HAP-1 (cell line): ENCODE results near the gene RGMB.
"Not testable (repeated sequence)": the region's sequence is repeated elsewhere in the genome, so short reads cannot be mapped to it uniquely, and the experiment has no call there.

Experiments used
- DNase-seq, 2 experiments: peaks; one replicate each; pipeline ENCODE4 v3.0.0-alpha.2; 2016 to 2020; ENCODE audit warnings: low spot score in 2 of 2
- H3K27me3 ChIP-seq: fragments of 250-450 bp; sonication (Bioruptor Pico); 2 replicates; pipeline ENCODE4 v1.5.1; 2020; ENCODE audit warnings: low read depth, mild to moderate bottlenecking, moderate library complexity
- H3K36me3 ChIP-seq: fragments of 250-450 bp; sonication (Bioruptor Pico); replicated peaks from 2 replicates; pipeline ENCODE4 v1.5.1; 2020; ENCODE audit warnings: mild to moderate bottlenecking
- H3K4me1 ChIP-seq: fragments of 250-450 bp; sonication (Bioruptor Pico); 2 replicates; pipeline ENCODE4 v1.5.1; 2020; ENCODE audit warnings: mild to moderate bottlenecking
- H3K4me3 ChIP-seq: fragments of 250-450 bp; sonication (Bioruptor Pico); 2 replicates; pipeline ENCODE4 v1.5.1; 2020; ENCODE audit warnings: mild to moderate bottlenecking, moderate library complexity
- H3K9me3 ChIP-seq: fragments of 250-450 bp; sonication (Bioruptor Pico); 2 replicates; pipeline ENCODE4 v1.5.1; 2020; ENCODE audit warnings: mild to moderate bottlenecking, moderate library complexity
- in situ Hi-C: fragments of 300-500 bp; cut with MboI; formaldehyde crosslinking; loops from 3 replicates; pipeline ENCODE4 v1.14.3; 2020; ENCODE audit warnings: low sequenced_read_pairs, inconsistent platforms, mixed read lengths

RGMB gene, protein sequence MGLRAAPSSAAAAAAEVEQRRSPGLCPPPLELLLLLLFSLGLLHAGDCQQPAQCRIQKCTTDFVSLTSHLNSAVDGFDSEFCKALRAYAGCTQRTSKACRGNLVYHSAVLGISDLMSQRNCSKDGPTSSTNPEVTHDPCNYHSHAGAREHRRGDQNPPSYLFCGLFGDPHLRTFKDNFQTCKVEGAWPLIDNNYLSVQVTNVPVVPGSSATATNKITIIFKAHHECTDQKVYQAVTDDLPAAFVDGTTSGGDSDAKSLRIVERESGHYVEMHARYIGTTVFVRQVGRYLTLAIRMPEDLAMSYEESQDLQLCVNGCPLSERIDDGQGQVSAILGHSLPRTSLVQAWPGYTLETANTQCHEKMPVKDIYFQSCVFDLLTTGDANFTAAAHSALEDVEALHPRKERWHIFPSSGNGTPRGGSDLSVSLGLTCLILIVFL

DNA sequence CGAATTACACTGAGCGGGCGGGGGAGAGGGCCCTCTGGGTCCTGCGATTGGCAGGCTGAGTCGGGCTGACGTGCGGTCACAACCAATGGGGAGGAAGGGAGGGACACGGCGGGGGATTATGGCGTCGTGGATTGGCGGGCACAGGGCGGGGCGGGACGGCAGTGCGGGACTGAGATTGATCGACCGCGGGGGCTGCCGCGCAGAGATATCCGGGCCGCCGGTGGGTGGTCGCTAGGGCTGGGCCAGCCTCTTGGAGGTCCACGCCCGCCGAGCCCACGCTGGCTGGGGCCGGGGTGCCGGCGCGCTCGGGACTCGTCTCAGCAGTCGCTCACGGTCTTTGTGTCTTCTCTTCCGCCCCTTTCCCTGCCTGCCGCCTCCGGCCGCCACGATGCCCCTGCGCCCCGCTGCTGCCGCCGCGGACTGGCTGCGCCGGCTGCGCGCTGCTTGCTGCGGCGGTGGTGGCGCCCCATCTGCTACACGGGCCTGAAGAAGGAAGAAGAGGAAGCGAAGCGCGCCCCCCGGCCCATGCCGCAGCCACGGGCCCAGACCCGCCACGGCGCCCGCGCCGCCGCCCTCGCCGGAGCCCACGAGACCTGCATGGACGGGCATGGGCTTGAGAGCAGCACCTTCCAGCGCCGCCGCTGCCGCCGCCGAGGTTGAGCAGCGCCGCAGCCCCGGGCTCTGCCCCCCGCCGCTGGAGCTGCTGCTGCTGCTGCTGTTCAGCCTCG is at the start of gene RGMB:
Gene RGMB (plus strand): TSS at position 200 of the 728 bp plus-strand sequence. CDS start 408 bp downstream, at position 608.
- peak; percentile 97 to 99 for DNase-seq
- Histone ChIP-seq H3K27me3 (no peaks in the 10 kb centered on the region), H3K4me1 (peaks cover 20% of the 10 kb centered on the region), H3K9me3 (no peaks in the 10 kb centered on the region), H3K4me3 (peak within 1 kb of the TSS; percentile 71), H3K36me3 (peaks cover 7% of the 10 kb centered on the region; the same call in 1 of the 2 replicates)
- in situ Hi-C loops, result loop anchor here (25.0 kb wide), 1 partner anchor 411 kb away; no protein-coding TSS in a partner anchor

DNA sequence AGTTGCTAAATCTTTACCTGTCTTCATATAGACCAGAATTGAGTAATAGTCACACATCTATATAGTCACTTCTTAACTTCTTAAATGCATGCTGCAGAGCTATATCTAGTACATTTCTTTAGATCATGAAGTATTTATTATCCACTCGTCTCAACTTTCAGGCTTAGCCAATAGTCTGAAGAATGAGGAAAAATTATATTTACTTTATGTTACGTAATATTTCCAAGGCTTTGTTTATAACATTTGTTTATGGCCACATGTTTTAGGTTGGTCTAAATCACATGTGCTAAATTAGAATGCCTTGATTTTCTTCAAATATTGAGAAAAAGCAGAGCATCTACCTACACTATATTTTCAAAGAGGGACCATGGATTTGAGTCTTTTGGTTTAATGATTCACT is 47.2 kb upstream of the RGMB start:
- Histone ChIP-seq H3K4me1 (no peaks in the 10 kb centered on the region), H3K4me3 (no peak overlapping the region), H3K9me3 (no peaks in the 10 kb centered on the region), H3K36me3 (no peaks in the 10 kb centered on the region), H3K27me3 (no peaks in the 10 kb centered on the region)
- in situ Hi-C loops, result no loop called here
- no peak for DNase-seq

DNA sequence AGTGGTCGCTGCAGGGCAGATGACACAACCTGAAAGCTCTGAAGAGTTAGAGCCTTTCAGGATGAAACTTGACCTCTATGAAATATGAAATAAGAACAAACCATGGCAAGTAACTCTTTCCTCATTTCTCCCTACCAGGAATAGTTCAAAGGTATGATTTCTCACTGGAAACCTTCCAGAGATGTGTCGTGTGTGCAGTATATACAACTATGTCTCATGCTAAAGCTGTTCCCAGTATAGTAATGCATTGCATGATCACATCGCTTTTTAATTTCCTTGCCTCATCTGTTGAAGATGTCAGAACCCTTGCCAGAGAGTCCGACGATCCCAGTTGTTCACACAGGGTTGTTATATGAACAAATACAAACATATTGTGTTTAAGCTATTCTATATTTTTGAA is 45.8 kb upstream of the RGMB start:
- no peaks in the 10 kb centered on the region for H3K9me3 ChIP-seq
- H3K36me3 ChIP-seq, result no peaks in the 10 kb centered on the region
- no peak for DNase-seq
- in situ Hi-C loops, result no loop called here
- H3K27me3 ChIP-seq, result no peaks in the 10 kb centered on the region; the same call in 1 of the 2 replicates
- H3K4me1 ChIP-seq, result no peaks in the 10 kb centered on the region
- H3K4me3 ChIP-seq, result no peak overlapping the region

DNA sequence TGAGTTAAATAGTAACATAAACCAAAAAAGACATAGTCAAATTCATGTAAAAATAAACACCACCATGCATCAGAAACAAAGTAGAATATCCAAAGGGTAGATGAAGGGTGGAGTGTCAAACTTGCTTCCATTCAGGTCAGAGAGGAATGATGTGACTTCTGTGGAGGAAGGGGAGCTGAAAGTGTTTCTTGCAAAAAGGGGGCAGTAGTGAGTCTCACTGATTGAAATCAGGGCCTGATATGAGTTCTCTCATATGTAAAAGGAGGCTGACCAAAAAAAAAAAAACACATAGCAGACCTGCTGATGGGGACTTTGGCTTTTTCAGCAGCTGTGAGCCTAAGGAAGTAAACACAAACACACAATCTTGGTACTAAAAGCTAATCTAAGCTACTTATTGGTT is 38.8 kb upstream of the RGMB start:
- no peak for DNase-seq
- in situ Hi-C loops, result no loop called here

DNA sequence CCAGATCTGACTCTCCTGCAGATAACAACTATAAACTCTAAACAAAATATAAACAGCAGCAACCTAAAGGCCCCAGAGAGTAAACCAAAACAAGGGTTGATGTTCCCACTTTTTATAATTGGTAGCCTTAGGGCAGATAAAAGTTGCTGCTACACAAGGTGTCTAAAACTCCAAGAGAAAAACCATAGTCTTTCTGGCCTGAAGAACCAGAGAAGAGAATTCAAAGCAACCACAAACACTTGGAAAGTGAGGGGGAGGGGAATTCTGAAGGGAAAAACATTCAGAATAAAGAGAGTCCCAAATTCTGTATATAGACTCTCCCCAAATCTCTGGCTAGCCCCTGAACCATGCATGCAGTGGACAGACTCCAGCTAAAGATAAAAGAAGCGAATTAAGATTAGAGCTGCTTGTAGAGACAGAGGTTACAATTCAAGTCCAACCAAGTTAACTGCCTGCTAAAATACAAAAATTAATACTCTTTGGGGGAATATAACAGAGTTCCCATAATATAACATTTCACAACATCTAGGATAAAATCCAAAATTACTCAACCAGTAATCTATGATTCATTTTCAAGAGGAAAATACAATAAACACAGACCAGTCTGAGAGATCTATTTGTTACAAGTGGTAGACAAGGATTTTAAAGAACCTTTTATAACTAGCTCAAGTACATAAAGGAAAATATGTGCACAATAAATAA is 37.5 kb upstream of the RGMB start:
- DNase-seq, result no peak
- H3K4me3 ChIP-seq, result no peak overlapping the region
- no peaks in the 10 kb centered on the region for H3K4me1 ChIP-seq
- in situ Hi-C loops, result no loop called here
- no peaks in the 10 kb centered on the region for H3K9me3 ChIP-seq
- H3K27me3 ChIP-seq, result no peaks in the 10 kb centered on the region; the same call in 1 of the 2 replicates
- no peaks in the 10 kb centered on the region for H3K36me3 ChIP-seq

More for the DNA sequence above, 38.8 kb upstream of the RGMB start:
- H3K4me1 ChIP-seq, result no peaks in the 10 kb centered on the region
- H3K36me3 ChIP-seq, result no peaks in the 10 kb centered on the region
- H3K27me3 ChIP-seq, result no peaks in the 10 kb centered on the region; the same call in 1 of the 2 replicates
- H3K9me3 ChIP-seq, result no peaks in the 10 kb centered on the region
- H3K4me3 ChIP-seq, result no peak overlapping the region

DNA sequence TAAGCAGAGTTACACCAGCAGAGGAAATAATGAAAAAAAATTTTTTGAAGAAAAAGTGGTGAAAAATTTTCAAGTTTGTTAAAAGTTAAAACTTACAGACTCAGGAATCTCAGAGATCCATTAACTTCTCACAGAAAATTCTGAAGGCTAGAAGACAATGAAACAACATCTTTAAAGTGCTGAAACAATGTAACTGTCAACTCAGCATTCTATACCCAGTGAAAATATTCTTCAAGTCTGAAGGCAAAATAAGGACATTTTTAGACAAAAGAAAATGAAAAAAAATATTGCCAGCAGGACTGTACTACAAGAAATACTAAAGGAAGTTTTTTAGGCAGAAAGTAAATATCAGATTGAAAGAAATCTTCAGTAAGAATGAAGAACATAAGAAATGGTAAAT is 36.7 kb upstream of the RGMB start:
- Histone ChIP-seq H3K36me3 (no peaks in the 10 kb centered on the region), H3K27me3 (no peaks in the 10 kb centered on the region; the same call in 1 of the 2 replicates), H3K4me1 (no peaks in the 10 kb centered on the region), H3K4me3 (no peak overlapping the region), H3K9me3 (no peaks in the 10 kb centered on the region)
- DNase-seq, result no peak
- in situ Hi-C loops, result no loop called here

DNA sequence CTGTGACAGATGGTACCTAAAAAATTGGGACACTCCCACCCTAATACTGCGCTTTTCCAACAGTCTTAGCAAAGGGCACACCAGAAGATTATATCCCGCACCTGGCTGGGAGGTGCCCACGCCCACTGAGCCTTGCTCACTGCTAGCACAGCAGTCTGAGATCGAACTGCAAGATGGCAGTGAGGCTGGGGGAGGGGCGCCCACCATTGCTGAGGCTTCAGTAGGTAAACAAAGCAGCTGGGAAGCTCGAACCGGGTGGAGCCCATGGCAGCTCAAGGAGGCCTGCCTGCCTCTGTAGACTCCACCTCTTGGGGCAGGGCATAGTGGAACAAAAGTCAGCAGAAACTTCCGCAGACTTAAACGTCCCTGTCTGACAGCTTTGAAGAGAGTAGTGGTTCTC is 36.0 kb upstream of the RGMB start:
- H3K4me3 ChIP-seq, H3K36me3 ChIP-seq, in situ Hi-C loops, H3K27me3 ChIP-seq, DNase-seq, H3K4me1 ChIP-seq, H3K9me3 ChIP-seq: not testable (repeated sequence)

DNA sequence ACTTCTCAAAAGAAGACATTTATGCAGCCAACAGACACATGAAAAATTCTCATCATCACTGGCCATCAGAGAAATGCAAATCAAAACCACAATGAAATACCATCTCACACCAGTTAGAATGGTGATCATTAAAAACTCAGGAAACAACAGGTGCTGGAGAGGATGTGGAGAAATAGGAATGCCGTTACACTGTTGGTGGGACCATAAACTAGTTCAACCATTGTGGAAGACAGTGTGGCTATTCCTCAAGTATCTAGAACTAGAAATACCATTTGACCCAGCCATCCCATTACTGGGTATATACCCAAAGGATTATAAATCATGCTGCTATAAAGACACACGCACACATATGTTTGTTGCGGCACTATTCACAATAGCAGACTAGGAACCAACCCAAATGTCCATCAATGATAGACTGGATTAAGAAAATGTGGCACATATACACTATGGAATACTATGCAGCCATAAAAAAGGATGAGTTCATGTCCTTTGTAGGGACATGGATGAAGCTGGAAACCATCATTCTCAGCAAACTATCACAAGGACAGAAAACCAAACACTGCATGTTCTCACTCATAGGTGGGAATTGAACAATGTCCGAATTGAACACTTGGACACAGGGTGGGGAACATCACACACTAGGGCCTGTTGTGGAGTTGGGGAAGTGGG is 34.8 kb upstream of the RGMB start:
- H3K36me3 ChIP-seq, DNase-seq, H3K9me3 ChIP-seq, H3K4me1 ChIP-seq, H3K27me3 ChIP-seq, in situ Hi-C loops, H3K4me3 ChIP-seq: not testable (repeated sequence)

DNA sequence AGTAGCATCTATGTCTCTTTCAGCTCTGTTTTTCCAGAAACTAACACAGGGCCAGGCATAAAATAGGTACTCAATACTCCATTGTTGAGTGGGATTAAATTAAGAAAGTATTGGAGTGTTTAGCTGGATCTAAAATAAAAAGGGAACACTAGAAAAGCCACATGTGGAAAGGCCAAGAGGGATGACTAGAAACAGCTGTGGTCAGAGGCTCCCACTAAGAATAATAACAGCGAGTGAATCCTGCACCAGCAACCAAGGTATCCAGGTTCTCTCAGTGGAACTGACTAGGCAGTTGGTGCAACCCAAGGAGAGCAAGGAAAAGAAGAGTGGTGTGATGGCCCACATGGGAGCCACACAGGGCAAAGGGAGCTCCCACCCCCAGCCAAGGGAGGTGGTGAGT is 31.5 kb upstream of the RGMB start:
- Histone ChIP-seq H3K9me3 (no peaks in the 10 kb centered on the region), H3K4me1 (no peaks in the 10 kb centered on the region), H3K36me3 (no peaks in the 10 kb centered on the region), H3K4me3 (no peak overlapping the region), H3K27me3 (0 out of 2 replicates have a peak, but pooled peaks cover 3% of the 10 kb centered on the region)
- in situ Hi-C loops, result no loop called here
- no peak for DNase-seq

DNA sequence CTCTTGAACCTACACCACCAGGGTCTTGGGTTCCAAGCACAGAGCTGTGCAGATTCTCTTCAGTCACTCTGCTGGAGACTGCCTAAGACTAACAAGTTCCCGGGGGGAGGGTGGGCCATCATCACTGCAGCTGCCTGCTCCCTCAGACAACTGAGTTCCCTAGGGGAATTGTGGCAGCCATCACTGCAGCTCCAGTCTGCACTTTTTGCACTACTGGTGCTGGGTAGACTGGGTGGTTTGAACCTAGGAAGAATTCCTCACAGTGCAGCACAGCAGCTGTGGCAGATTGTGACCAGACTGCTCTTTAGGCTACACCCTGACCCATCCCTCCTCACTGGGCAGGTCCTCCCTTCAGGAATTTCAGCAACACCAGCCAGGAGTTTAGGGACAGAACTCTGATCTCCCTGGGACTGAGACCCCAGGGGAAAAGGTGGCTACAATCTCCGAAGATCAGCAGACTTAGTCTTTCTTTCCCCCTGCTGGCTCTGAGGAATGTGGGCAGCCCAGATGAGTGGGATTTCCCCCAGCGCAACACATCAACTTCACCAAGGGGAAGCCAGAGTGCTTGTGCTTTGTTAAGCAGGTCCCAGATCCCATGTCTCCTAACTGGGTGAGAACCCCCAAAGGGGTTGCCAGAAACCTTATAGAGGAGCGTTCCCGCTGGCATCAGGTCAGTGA is 30.9 kb upstream of the RGMB start:
- DNase-seq, result no peak
- Histone ChIP-seq H3K9me3 (no peaks in the 10 kb centered on the region), H3K4me3 (no peak overlapping the region), H3K27me3 (0 out of 2 replicates have a peak, but pooled peaks cover 3% of the 10 kb centered on the region), H3K36me3 (no peaks in the 10 kb centered on the region), H3K4me1 (no peaks in the 10 kb centered on the region)
- in situ Hi-C loops, result no loop called here

DNA sequence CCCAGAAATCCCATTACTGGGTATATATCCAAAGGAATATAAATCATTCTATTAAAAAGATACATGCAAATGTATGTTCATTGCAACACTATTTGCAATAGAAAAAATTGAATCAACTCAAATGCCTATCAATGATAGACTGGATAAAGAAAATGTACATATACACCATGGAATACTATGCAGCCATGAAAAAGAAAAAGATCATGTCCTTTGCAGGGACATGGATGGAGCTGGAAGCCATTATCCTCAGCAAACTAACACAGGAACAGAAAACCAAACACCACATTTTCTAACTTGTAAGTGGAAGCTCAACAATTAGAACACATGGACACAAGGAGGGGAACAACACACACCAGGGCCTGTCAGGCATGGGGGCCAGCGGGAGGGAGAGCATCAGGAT is 25.2 kb upstream of the RGMB start:
- H3K27me3 ChIP-seq, H3K36me3 ChIP-seq, in situ Hi-C loops, H3K4me1 ChIP-seq, H3K4me3 ChIP-seq, H3K9me3 ChIP-seq, DNase-seq: not testable (repeated sequence)

DNA sequence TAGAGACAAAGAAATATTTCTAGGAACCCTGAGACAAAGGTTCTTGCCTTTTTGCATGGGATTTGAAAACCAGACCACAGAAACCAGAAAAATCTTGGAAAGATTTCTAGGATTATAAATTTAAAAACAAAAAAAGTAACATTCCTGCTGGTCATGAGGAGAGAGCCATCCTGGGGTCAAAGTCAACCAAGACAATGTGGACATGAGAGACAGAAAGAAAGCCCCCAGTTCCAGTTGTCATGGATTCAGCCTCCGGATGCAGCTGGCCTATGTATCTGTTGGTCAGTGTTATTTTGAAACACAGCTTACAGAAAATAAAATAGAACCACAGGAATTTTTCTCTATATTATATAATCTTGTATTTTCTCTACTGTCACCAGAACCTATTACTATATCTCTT is 24.4 kb upstream of the RGMB start:
- in situ Hi-C loops, result no loop called here
- Histone ChIP-seq H3K4me3 (no peak overlapping the region), H3K9me3 (no peaks in the 10 kb centered on the region), H3K4me1 (no peaks in the 10 kb centered on the region), H3K27me3 (0 out of 2 replicates have a peak, but pooled peaks cover 3% of the 10 kb centered on the region), H3K36me3 (no peaks in the 10 kb centered on the region)
- no peak for DNase-seq

DNA sequence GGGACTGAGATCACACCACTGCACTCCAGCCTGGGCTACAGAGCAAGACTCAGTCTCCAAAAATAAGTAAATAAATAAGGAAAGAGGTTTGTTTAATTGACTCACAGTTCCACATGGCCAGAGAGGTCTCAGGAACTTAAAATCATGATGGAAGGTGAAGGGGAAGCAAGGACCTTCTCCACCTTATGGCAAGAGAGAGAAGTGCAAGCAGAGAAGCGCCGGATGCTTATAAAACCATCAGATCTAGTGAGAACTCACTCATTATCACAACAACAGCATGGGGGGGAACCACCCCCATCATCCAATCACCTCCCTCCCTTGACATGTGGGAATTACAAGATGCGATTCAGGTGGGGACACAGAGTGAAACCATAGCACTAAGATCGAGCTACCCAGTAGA is 22.8 kb upstream of the RGMB start:
- Histone ChIP-seq H3K27me3 (no peaks in the 10 kb centered on the region), H3K4me1 (no peaks in the 10 kb centered on the region), H3K4me3 (no peak overlapping the region), H3K9me3 (no peaks in the 10 kb centered on the region), H3K36me3 (no peaks in the 10 kb centered on the region)
- peak; percentile 27 to 46 for DNase-seq
- in situ Hi-C loops, result loop anchor here (25.0 kb wide), 1 partner anchor 388 kb away; no protein-coding TSS in a partner anchor
